IMR-90 (cell line): ENCODE measurements around the gene TTC27. TPM values are rescaled to one million over a fixed set of nuclear protein-coding genes. Genes with fewer than 3 reads are reported as not detected.
A peak's percentile ranks its signal among the peaks of the same experiment; 100 is the strongest.

ENCODE experiments used
- ATAC-seq: fragments of 200-7000 bp; cut with Tn5 transposase; 2 replicates; pipeline ENCODE4 v1.9.1; 2020; ENCODE audit warnings: low read depth, mild to moderate bottlenecking, moderate library complexity
- BruUV-seq: library from RNA; stranded (reverse); fragments of 400-500 nt; replicated peaks from 2 replicates; lab custom pipeline; 2021; lab: Mats Ljungman, UMichigan
- CTCF ChIA-PET: fragments of 300-600 bp; formaldehyde crosslinking; extraction: SDS; loops from one replicate; lab custom pipeline; 2021; ENCODE audit warnings: antibody characterized with exemption; lab: Yijun Ruan, JAX
- POLR2A ChIA-PET: fragments of 300-600 bp; sonication (Branson Sonifier 250); formaldehyde crosslinking; loops from one replicate; lab custom pipeline; 2022; ENCODE audit warnings: antibody characterized with exemption; ENCODE audit not compliant: unreplicated experiment; lab: Charles Lee
- DNase-seq: peaks from one replicate; pipeline ENCODE4 v3.0.0; 2013
- H2AFZ ChIP-seq: replicated peaks from 2 replicates; pipeline ENCODE3; 2013; ENCODE audit warnings: low read length, mild to moderate bottlenecking; ENCODE audit not compliant: poor library complexity
- H2AK5ac ChIP-seq: 2 replicates; pipeline ENCODE4 v1.6.1; 2013; ENCODE audit warnings: low read depth, low read length, inconsistent platforms
- H2AK9ac ChIP-seq: replicated peaks from 2 replicates; pipeline ENCODE3; 2013; ENCODE audit warnings: mild to moderate bottlenecking, low read depth, low read length, moderate library complexity; ENCODE audit not compliant: poor library complexity
- H2BK120ac ChIP-seq: 2 replicates; pipeline ENCODE4 v1.6.1; 2013; ENCODE audit warnings: low read depth, low read length, inconsistent platforms
- H2BK15ac ChIP-seq: 3 replicates; pipeline ENCODE4 v1.6.1; 2013; ENCODE audit warnings: low read depth, low read length, inconsistent platforms
- H2BK20ac ChIP-seq: 2 replicates; pipeline ENCODE4 v1.6.1; 2013; ENCODE audit warnings: low read depth, mild to moderate bottlenecking, inconsistent platforms, low read length, moderate library complexity
- H2BK5ac ChIP-seq: 2 replicates; pipeline ENCODE4 v1.6.1; 2013; ENCODE audit warnings: mild to moderate bottlenecking, low read depth, low read length, inconsistent platforms; ENCODE audit not compliant: poor library complexity, severe bottlenecking
- H3K14ac ChIP-seq: replicated peaks from 2 replicates; pipeline ENCODE4 v1.6.1; 2013; ENCODE audit warnings: low read depth, low read length, inconsistent platforms
- H3K18ac ChIP-seq: 2 replicates; pipeline ENCODE4 v1.6.1; 2013; ENCODE audit warnings: low read depth, low read length, control low read depth
- H3K23ac ChIP-seq: 2 replicates; pipeline ENCODE4 v1.6.1; 2013; ENCODE audit warnings: low read depth, low read length, inconsistent platforms
- H3K27ac ChIP-seq: 2 replicates; pipeline ENCODE4 v1.5.1; 2013; ENCODE audit warnings: mild to moderate bottlenecking, control low read depth, low read length; ENCODE audit not compliant: insufficient read depth
- H3K27me3 ChIP-seq: 2 replicates; pipeline ENCODE4 v1.6.1; 2013; ENCODE audit warnings: low read length; ENCODE audit not compliant: control insufficient read depth, insufficient read depth
- H3K36me3 ChIP-seq: 2 replicates; pipeline ENCODE4 v1.6.1; 2013; ENCODE audit warnings: low read length, mixed read lengths; ENCODE audit not compliant: control insufficient read depth, insufficient read depth
- H3K4ac ChIP-seq: 2 replicates; pipeline ENCODE4 v1.6.1; 2013; ENCODE audit warnings: low read depth, low read length, inconsistent platforms
- H3K4me1 ChIP-seq: 2 replicates; pipeline ENCODE4 v1.6.1; 2013; ENCODE audit warnings: low read length, mixed read lengths; ENCODE audit not compliant: control insufficient read depth, insufficient read depth
- H3K4me2 ChIP-seq: 2 replicates; pipeline ENCODE4 v1.6.1; 2013; ENCODE audit warnings: low read depth, mild to moderate bottlenecking, control low read depth, low read length, moderate library complexity
- H3K4me3 ChIP-seq: 2 replicates; pipeline ENCODE4 v1.5.1; 2013; ENCODE audit warnings: low read depth, mild to moderate bottlenecking, control low read depth, low read length, moderate library complexity; ENCODE audit not compliant: insufficient read depth
- H3K56ac ChIP-seq: 2 replicates; pipeline ENCODE4 v1.6.1; 2013; ENCODE audit warnings: low read length, inconsistent platforms; ENCODE audit not compliant: insufficient read depth; ENCODE audit errors: extremely low read depth
- H3K79me1 ChIP-seq, 2 experiments: 2 replicates each; pipeline ENCODE4 v1.6.1; 2013; ENCODE audit warnings: low read length in 2 of 2, inconsistent platforms in 1 of 2, low read depth in 1 of 2
- H3K9ac ChIP-seq: 2 replicates; pipeline ENCODE4 v1.6.1; 2013; ENCODE audit warnings: low read depth, low read length, control low read depth
- H3K9me1 ChIP-seq: 2 replicates; pipeline ENCODE4 v1.6.1; 2013; ENCODE audit warnings: low read length, inconsistent platforms; ENCODE audit not compliant: insufficient read depth
- H3K9me3 ChIP-seq: 2 replicates; pipeline ENCODE4 v1.6.1; 2013; ENCODE audit warnings: low read length; ENCODE audit not compliant: control insufficient read depth, insufficient read depth
- H4K20me1 ChIP-seq: 2 replicates; pipeline ENCODE4 v1.6.1; 2013; ENCODE audit warnings: low read length, inconsistent platforms; ENCODE audit not compliant: insufficient read depth
- H4K5ac ChIP-seq: 2 replicates; pipeline ENCODE4 v1.6.1; 2013; ENCODE audit warnings: mild to moderate bottlenecking, low read depth, low read length, control low read depth
- H4K8ac ChIP-seq, 2 experiments: 2 replicates each; pipeline ENCODE4 v1.6.1; 2013; ENCODE audit warnings: low read depth in 2 of 2, low read length in 2 of 2, control low read depth in 1 of 2, inconsistent platforms in 1 of 2
- H4K91ac ChIP-seq: 2 replicates; pipeline ENCODE4 v1.6.1; 2013; ENCODE audit warnings: low read depth, low read length, inconsistent platforms; ENCODE audit not compliant: insufficient read depth
- CEBPB ChIP-seq: IDR thresholded peaks from 2 replicates; pipeline ENCODE4 v1.6.1; 2012; ENCODE audit warnings: low read depth, low read length, improper control_type of control experiment
- MXI1 ChIP-seq: IDR thresholded peaks from 2 replicates; pipeline ENCODE4 v1.6.1; 2012; ENCODE audit warnings: low read depth, mild to moderate bottlenecking, low read length, moderate library complexity, borderline replicate concordance
- WGBS, 2 experiments: methylation state at CpG; one replicate each; pipeline versions ENCODE4 v1.1.5 to v1.1.7; 2013; ENCODE audit warnings: missing lambda C conversion rate in 2 of 2; ENCODE audit not compliant: insufficient read length in 1 of 2; ENCODE audit errors: extremely low coverage in 2 of 2; 5-methylcytosine and 5-hydroxymethylcytosine counted together
- dilution Hi-C: fragments of 300-500 bp; cut with HindIII; formaldehyde crosslinking; loops from one replicate; pipeline ENCODE4 v1.14.3; 2018; ENCODE audit warnings: low sequenced_read_pairs; ENCODE audit not compliant: unreplicated experiment
- in situ Hi-C: fragments of 300-500 bp; cut with MboI; formaldehyde crosslinking; loops from 3 replicates; pipeline ENCODE4 v1.14.3; 2019; ENCODE audit warnings: low sequenced_read_pairs, inconsistent platforms, mixed read lengths
- intact Hi-C: fragments of 100-400 bp; cut with micrococcal nuclease; formaldehyde crosslinking; loops from 2 replicates; pipeline ENCODE4 v1.10.0; 2022
- polyA plus RNA-seq, 3 experiments: library from polyadenylated mRNA; depleted of rRNA; stranded (reverse); fragments of >200 nt; gene quantifications; 2 replicates each; pipeline ENCODE4 v1.2.3, GENCODE V29; 2012; ENCODE audit warnings: low replicate concordance in 1 of 3
- total RNA-seq: library from RNA; depleted of rRNA; stranded (reverse); fragments of >200 nt; gene quantifications from 2 replicates; pipeline ENCODE4 v1.2.3, GENCODE V29; 2012

TTC27 gene
- total and polyA plus RNA-seq, 2 of the 4 experiments (the other 2 are of a cell fraction), result 12.7 to 30.5 TPM

GRCh38 chr2:32735348-32735747 lies 107.5 kb downstream of the TTC27 start:
- H3K9me3 ChIP-seq, result no peaks in the 10 kb centered on the region
- peaks cover 6% of the 10 kb centered on the region for H3K9me1 ChIP-seq
- H2BK20ac ChIP-seq, result no peak overlapping the region
- H4K91ac ChIP-seq, result no peak overlapping the region
- no peak overlapping the region for H3K14ac ChIP-seq
- H3K27ac ChIP-seq, result no peak overlapping the region
- WGBS, 2 experiments, result no CpG with 5 or more reads among the region's 1 CpG
- H2BK120ac ChIP-seq, result no peak overlapping the region
- H4K5ac ChIP-seq, result no peak overlapping the region
- H2AK5ac ChIP-seq, result no peak overlapping the region
- intact Hi-C loops, result loop anchor here (5.0 kb wide), 1 partner anchor 88 kb away; no protein-coding TSS in a partner anchor
- ChIA-PET CTCF (interaction anchor here (1.0 kb wide), 1 partner anchor 13 kb away, joined by 3 read pairs; no protein-coding TSS in a partner anchor), POLR2A (no interaction called here)
- in situ Hi-C loops, result no loop called here
- H2AK9ac ChIP-seq, result no peak overlapping the region
- peaks cover 5% of the 10 kb centered on the region; the same call in 1 of the 2 replicates for H3K36me3 ChIP-seq
- no peak overlapping the region for H2BK5ac ChIP-seq
- no peak overlapping the region for H2BK15ac ChIP-seq
- H4K20me1 ChIP-seq, result no peaks in the 10 kb centered on the region
- H3K27me3 ChIP-seq, result no peaks in the 10 kb centered on the region
- dilution Hi-C loops, result no loop called here
- H4K8ac ChIP-seq, result no peak overlapping the region
- BruUV-seq, result no TSS peak
- DNase-seq (peak; percentile 48), ATAC-seq (peak; percentile 46)
- no peak overlapping the region for H3K4me3 ChIP-seq
- H3K4me2 ChIP-seq, result no peak overlapping the region
- no peak overlapping the region for H2AFZ ChIP-seq
- no peak overlapping the region for H3K18ac ChIP-seq
- peaks cover 0 to 4% of the 10 kb centered on the region in 2 experiments; a peak in 1 of 4 replicates for H3K79me1 ChIP-seq
- no peak for TF ChIP-seq MXI1
- peak; percentile 39; the same call in 1 of the 2 replicates for TF ChIP-seq CEBPB
- H3K9ac ChIP-seq, result no peak overlapping the region
- H3K4me1 ChIP-seq, result no peaks in the 10 kb centered on the region
- H3K56ac ChIP-seq, result no peak overlapping the region
- H3K23ac ChIP-seq, result no peak overlapping the region
- no peak overlapping the region for H3K4ac ChIP-seq
